Endothelial cell of umbilical vein (primary cell): Measurements from ENCODE around the gene ZNF385B. TPM values are rescaled to one million over a fixed set of nuclear protein-coding genes. Genes with fewer than 3 reads are reported as not detected.

ENCODE experiments used
- BruUV-seq: library from RNA; stranded (reverse); fragments of 400-500 nt; replicated peaks from 2 replicates; lab custom pipeline; 2021; lab: Mats Ljungman, UMichigan
- CTCF ChIA-PET: fragments of 300-600, 350-600 bp; sonication (Branson Sonifier 250); formaldehyde crosslinking; loops from one replicate; lab custom pipeline; 2021; ENCODE audit warnings: antibody characterized with exemption, inconsistent platforms; lab: Charles Lee
- POLR2A ChIA-PET: fragments of 300-600, 350-600 bp; sonication (Branson Sonifier 250); formaldehyde crosslinking; loops from one replicate; lab custom pipeline; 2021; ENCODE audit warnings: antibody characterized with exemption, inconsistent platforms; lab: Charles Lee
- DNase-seq: peaks from one replicate; pipeline ENCODE4 v3.0.0-alpha.2; 2011; ENCODE audit warnings: low read depth, low spot score
- FAIRE-seq: peaks from 2 replicates; lab custom pipeline; 2011; peaks lifted over from hg19 to GRCh38; lab: Jason Lieb, UNC
- H2AFZ ChIP-seq: 2 replicates; pipeline ENCODE4 v1.6.0; 2012; ENCODE audit warnings: low read depth, low read length, control low read depth, inconsistent platforms
- H3K27ac ChIP-seq: 2 replicates; pipeline ENCODE4 v1.5.1; 2011; ENCODE audit warnings: low read depth, mild to moderate bottlenecking, control low read depth, low read length, moderate library complexity; ENCODE audit not compliant: insufficient read depth
- H3K27me3 ChIP-seq, 2 experiments: 2 replicates each; pipeline versions ENCODE4 v1.6.0 to v1.6.1; 2011; ENCODE audit warnings: low read length in 2 of 2, mixed read lengths in 1 of 2; ENCODE audit not compliant: control insufficient read depth in 2 of 2, insufficient read depth in 2 of 2
- H3K36me3 ChIP-seq, 2 experiments: 2 replicates in 1 of 2; 3 replicates in 1 of 2; pipeline ENCODE4 v1.5.1; 2011; ENCODE audit warnings: low read length in 2 of 2, mild to moderate bottlenecking in 1 of 2, moderate library complexity in 1 of 2; ENCODE audit not compliant: control insufficient read depth in 2 of 2, insufficient read depth in 2 of 2; ENCODE audit errors: extremely low read depth in 1 of 2
- H3K4me1 ChIP-seq: 3 replicates; pipeline ENCODE4 v1.5.1; 2011; ENCODE audit warnings: mild to moderate bottlenecking, low read length; ENCODE audit not compliant: control insufficient read depth, insufficient read depth; ENCODE audit errors: extremely low read depth
- H3K4me2 ChIP-seq: 2 replicates; pipeline ENCODE4 v1.6.1; 2011; ENCODE audit warnings: low read length, control low read depth, mixed read lengths; ENCODE audit not compliant: insufficient read depth
- H3K4me3 ChIP-seq, 3 experiments: fragments of 200-600 bp in 1 of 3; sonication (generic), shearing (Covaris generic) in 1 of 3; replicated peaks in 1 of 3; 2 replicates each; pipeline ENCODE4 v1.5.1; 2011 to 2016; ENCODE audit warnings: control low read depth in 3 of 3, low read length in 3 of 3, mild to moderate bottlenecking in 2 of 3, inconsistent platforms in 1 of 3, low read depth in 1 of 3, moderate library complexity in 1 of 3; ENCODE audit not compliant: insufficient read depth in 1 of 3
- H3K79me2 ChIP-seq: 2 replicates; pipeline ENCODE4 v1.6.0; 2012; ENCODE audit warnings: low read length, inconsistent platforms; ENCODE audit not compliant: control insufficient read depth, insufficient read depth
- H3K9ac ChIP-seq: replicated peaks from 2 replicates; pipeline ENCODE3; 2011; ENCODE audit warnings: low read length, control low read depth; ENCODE audit not compliant: insufficient read depth; ENCODE audit errors: extremely low read depth
- H3K9me1 ChIP-seq: replicated peaks from 3 replicates; pipeline ENCODE4 v1.6.0; 2011; ENCODE audit warnings: mild to moderate bottlenecking, low read length; ENCODE audit not compliant: control insufficient read depth, insufficient read depth; ENCODE audit errors: extremely low read depth
- H3K9me3 ChIP-seq: replicated peaks from 2 replicates; pipeline ENCODE4 v1.5.1; 2012; ENCODE audit warnings: low read length, inconsistent platforms; ENCODE audit not compliant: control insufficient read depth, insufficient read depth
- H4K20me1 ChIP-seq: replicated peaks from 2 replicates; pipeline ENCODE3; 2011; ENCODE audit warnings: mild to moderate bottlenecking, low read length; ENCODE audit not compliant: control insufficient read depth, insufficient read depth; ENCODE audit errors: extremely low read depth
- CTCF ChIP-seq, 2 donors: IDR thresholded peaks; 1 replicate in 1 of 2; 2 replicates in 1 of 2; pipeline ENCODE4 v1.5.1; 2011; ENCODE audit warnings: low read length in 2 of 2, mild to moderate bottlenecking in 2 of 2, moderate library complexity in 2 of 2, control low read depth in 1 of 2, inconsistent platforms in 1 of 2, low read depth in 1 of 2; ENCODE audit not compliant: insufficient read depth in 1 of 2; ENCODE audit errors: extremely low read depth in 1 of 2
- EZH2 ChIP-seq: IDR thresholded peaks from 2 replicates; pipeline ENCODE4 v1.6.1; 2012; ENCODE audit warnings: borderline replicate concordance, low read depth, mild to moderate bottlenecking, moderate library complexity, low read length, inconsistent platforms; ENCODE audit not compliant: severe bottlenecking
- FOS ChIP-seq: IDR thresholded peaks from 2 replicates; pipeline ENCODE4 v1.6.1; 2011; ENCODE audit warnings: mild to moderate bottlenecking, low read length, moderate library complexity, borderline replicate concordance; ENCODE audit not compliant: insufficient read depth
- JUN ChIP-seq: IDR thresholded peaks from 2 replicates; pipeline ENCODE4 v1.6.1; 2011; ENCODE audit warnings: borderline replicate concordance, low read depth; ENCODE audit not compliant: insufficient read length, insufficient read depth
- MAX ChIP-seq: IDR thresholded peaks from 2 replicates; pipeline ENCODE4 v1.6.1; 2011; ENCODE audit not compliant: insufficient read depth, insufficient read length
- MYC ChIP-seq: IDR thresholded peaks from one replicate; pipeline ENCODE4 v1.6.1; 2011; ENCODE audit warnings: mild to moderate bottlenecking, low read depth, low read length
- POLR2A ChIP-seq: IDR thresholded peaks from 2 replicates; pipeline ENCODE4 v1.6.1; 2012; ENCODE audit warnings: low read depth, mild to moderate bottlenecking, control low read depth, low read length
- POLR2AphosphoS5 ChIP-seq: IDR thresholded peaks from 2 replicates; pipeline ENCODE4 v1.6.1; 2012; ENCODE audit warnings: low read depth, mild to moderate bottlenecking, control low read depth, low read length, moderate library complexity; ENCODE audit not compliant: insufficient read depth
- dilution Hi-C: fragments of 300-500 bp; cut with MboI; formaldehyde crosslinking; loops from one replicate; pipeline ENCODE4 v1.15.0; 2019; ENCODE audit warnings: low sequenced_read_pairs; ENCODE audit not compliant: extremely low pct_ligation_motif_present
- intact Hi-C: fragments of 100-400 bp; cut with micrococcal nuclease; formaldehyde crosslinking; loops from one replicate; pipeline ENCODE4 v1.10.0; 2022
- polyA plus RNA-seq, 4 experiments: library from polyadenylated mRNA; depleted of rRNA in 3 of 4; stranded (reverse) in 3 of 4; unstranded in 1 of 4; fragments of >200 nt; gene quantifications; 2 replicates each; pipeline versions ENCODE4 v1.2.1 to v1.2.3, GENCODE V29; 2011 to 2012; ENCODE audit warnings: missing spikeins in 1 of 4
- total RNA-seq: library from RNA; stranded (reverse); gene quantifications from 2 replicates; pipeline ENCODE4 v1.2.3, GENCODE V29; 2021

ZNF385B gene
- total and polyA plus RNA-seq, 2 donors (not counting 3 experiments of a cell fraction or from before 2014, with no cell fraction given): not detected

- H3K4me2 ChIP-seq: no peak overlapping the region
- CTCF ChIA-PET: no interaction called here
- DNase-seq (peak; percentile 71), FAIRE-seq (no peak)
- POLR2A ChIA-PET: no interaction called here
- no peak overlapping the region for H3K27ac ChIP-seq
- no peaks in the 10 kb centered on the region for H3K27me3 ChIP-seq
- H3K9me1 ChIP-seq: no peaks in the 10 kb centered on the region
- no peak overlapping the region for H3K4me3 ChIP-seq
- intact Hi-C loops: no loop called here
- peak overlapping the region; percentile 13 for H2AFZ ChIP-seq
- no peaks in the 10 kb centered on the region for H3K9me3 ChIP-seq
- H3K4me1 ChIP-seq: peaks cover 5% of the 10 kb centered on the region
- no peaks in the 10 kb centered on the region for H3K36me3 ChIP-seq
- no peaks in the 10 kb centered on the region for H3K79me2 ChIP-seq
- TF ChIP-seq MAX (no peak), CTCF (IDR thresholded peaks at IDR 0.05; ENCODE audit: extremely low read depth in 1 of 2, insufficient read depth in 1 of 2, low read depth in 1 of 2, low read length in 2 of 2) (no peak), MYC (no peak), FOS (no peak), POLR2AphosphoS5 (no peak), EZH2 (no peak), POLR2A (no peak), JUN (no peak)
- no peak overlapping the region for H3K9ac ChIP-seq
- dilution Hi-C loops: no loop called here
- H4K20me1 ChIP-seq: no peaks in the 10 kb centered on the region
- BruUV-seq: no TSS peak
Observed at GRCh38 chr2:179483131-179483530, 378.3 kb downstream of the ZNF385B start.
